ENCODE measurements around the gene NABP1. TPM values are rescaled to one million over a fixed set of nuclear protein-coding genes. Genes with fewer than 3 reads are reported as not detected.

Gene NABP1
- total RNA-seq, 6 experiments from 2014 or later = 95.9 to 121 (median 109) TPM

DNA sequence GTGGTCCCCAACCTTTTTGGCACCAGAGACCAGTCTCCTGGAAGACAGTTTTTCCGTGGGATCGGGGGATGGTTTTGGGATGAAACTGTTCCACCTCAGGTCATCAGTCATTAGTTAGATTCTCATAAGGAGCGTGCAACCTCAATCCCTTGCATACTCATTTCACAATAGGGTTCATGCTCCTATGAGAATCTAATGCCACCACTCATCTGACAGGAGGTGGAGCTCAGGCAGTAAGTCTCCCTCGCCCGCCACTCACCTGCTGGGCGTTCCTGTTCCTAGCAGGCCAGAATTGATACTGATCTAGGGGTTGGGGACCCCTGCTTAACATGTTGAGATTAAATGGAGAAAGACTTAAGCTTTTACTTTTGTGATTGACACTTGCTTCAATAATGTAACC, 9.9 kb downstream of the NABP1 start:
- no peak for DNase-seq
- Mint-ChIP-seq H3K4me3 (peak overlapping the region; percentile 75), H3K9me3 (no peaks in the 10 kb centered on the region), H3K27ac (peak overlapping the region; percentile 92), H3K36me3 (ENCODE audit: low read depth) (peaks cover 62% of the 10 kb centered on the region), H3K27me3 (ENCODE audit: insufficient read depth) (no peaks in the 10 kb centered on the region; the same call in none of the 2 replicates), H3K4me1 (ENCODE audit: low read depth) (peaks cover 98% of the 10 kb centered on the region)
- TF ChIP-seq, protein P1, sequence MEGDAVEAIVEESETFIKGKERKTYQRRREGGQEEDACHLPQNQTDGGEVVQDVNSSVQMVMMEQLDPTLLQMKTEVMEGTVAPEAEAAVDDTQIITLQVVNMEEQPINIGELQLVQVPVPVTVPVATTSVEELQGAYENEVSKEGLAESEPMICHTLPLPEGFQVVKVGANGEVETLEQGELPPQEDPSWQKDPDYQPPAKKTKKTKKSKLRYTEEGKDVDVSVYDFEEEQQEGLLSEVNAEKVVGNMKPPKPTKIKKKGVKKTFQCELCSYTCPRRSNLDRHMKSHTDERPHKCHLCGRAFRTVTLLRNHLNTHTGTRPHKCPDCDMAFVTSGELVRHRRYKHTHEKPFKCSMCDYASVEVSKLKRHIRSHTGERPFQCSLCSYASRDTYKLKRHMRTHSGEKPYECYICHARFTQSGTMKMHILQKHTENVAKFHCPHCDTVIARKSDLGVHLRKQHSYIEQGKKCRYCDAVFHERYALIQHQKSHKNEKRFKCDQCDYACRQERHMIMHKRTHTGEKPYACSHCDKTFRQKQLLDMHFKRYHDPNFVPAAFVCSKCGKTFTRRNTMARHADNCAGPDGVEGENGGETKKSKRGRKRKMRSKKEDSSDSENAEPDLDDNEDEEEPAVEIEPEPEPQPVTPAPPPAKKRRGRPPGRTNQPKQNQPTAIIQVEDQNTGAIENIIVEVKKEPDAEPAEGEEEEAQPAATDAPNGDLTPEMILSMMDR (IDR thresholded peaks at IDR 0.05) = no peak

DNA sequence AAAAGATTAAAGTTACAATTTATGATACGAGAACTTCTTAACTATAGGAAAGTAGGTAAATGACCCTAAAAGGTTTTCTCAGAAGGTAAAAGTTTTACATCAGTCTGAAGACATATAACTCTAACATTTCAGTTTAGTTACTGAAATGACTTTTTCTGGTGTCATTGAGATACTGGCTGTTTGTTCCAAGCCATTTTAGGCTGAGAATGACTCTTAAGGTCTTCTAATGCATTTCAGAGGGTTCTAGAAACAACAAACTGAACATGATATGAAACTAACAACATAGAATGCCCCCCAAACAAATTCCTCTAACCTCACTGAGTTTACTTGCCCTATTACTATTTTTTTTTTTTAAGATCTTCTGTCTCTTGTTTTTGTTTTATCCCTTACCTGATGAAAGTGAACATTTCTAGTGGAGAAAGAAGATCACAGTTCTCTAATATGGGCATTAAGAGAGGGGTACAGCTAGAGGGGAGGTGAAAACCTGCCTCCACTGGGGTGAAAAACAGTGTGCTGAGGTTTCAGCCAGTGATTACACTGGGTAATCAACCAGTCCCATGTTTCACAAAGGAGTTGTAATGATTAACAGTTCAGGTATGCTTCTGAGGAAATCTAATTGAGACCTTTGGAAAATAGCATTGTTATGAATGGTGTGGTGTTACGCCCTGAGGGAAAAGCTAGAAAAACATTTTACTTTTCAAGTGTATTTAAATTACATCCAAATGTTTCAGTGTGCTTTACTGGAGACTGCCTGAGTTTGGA, 11.2 kb downstream of the NABP1 start:
- H3K9me3 Mint-ChIP-seq = no peaks in the 10 kb centered on the region
- peak; percentile 83 for DNase-seq

DNA sequence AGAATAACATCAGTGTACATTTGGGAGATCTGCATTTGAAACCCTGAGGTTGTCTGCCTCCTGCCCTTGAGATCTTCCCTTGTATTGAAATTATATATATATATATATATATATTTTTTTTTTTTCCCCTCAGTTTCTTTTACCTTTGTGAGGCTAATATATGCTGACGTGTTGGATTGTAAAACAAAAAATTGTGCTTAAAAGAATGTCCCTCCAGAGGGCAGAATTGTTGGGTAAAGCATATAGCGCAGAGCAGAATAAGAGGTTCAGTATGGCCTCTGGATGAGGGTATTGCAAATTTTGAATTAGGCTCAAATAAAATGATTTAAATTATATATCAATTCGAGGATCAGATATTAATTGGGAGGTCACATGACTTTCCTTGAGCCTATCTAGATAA, 12.4 kb downstream of the NABP1 start:
- peaks cover 1% of the 10 kb centered on the region for H3K27me3 Mint-ChIP-seq (ENCODE audit: insufficient read depth)
- TF ChIP-seq, protein P1 (IDR thresholded peaks at IDR 0.05) = no peak
- H3K9me3 Mint-ChIP-seq = no peaks in the 10 kb centered on the region
- H3K36me3 Mint-ChIP-seq (ENCODE audit: low read depth) = peaks cover 52% of the 10 kb centered on the region
- no peak for DNase-seq
- H3K27ac Mint-ChIP-seq = peak overlapping the region; percentile 92; the same call in 1 of the 2 replicates
- no peak overlapping the region for H3K4me3 Mint-ChIP-seq
- H3K4me1 Mint-ChIP-seq (ENCODE audit: low read depth) = peaks cover 94% of the 10 kb centered on the region

More for the DNA sequence above, 11.2 kb downstream of the NABP1 start:
- Mint-ChIP-seq H3K4me3 (peak overlapping the region; percentile 75), H3K36me3 (ENCODE audit: low read depth) (peaks cover 56% of the 10 kb centered on the region), H3K27me3 (ENCODE audit: insufficient read depth) (no peaks in the 10 kb centered on the region; the same call in none of the 2 replicates), H3K4me1 (ENCODE audit: low read depth) (peaks cover 98% of the 10 kb centered on the region), H3K27ac (peak overlapping the region; percentile 92)
- TF ChIP-seq, protein P1 (IDR thresholded peaks at IDR 0.05) = no peak

DNA sequence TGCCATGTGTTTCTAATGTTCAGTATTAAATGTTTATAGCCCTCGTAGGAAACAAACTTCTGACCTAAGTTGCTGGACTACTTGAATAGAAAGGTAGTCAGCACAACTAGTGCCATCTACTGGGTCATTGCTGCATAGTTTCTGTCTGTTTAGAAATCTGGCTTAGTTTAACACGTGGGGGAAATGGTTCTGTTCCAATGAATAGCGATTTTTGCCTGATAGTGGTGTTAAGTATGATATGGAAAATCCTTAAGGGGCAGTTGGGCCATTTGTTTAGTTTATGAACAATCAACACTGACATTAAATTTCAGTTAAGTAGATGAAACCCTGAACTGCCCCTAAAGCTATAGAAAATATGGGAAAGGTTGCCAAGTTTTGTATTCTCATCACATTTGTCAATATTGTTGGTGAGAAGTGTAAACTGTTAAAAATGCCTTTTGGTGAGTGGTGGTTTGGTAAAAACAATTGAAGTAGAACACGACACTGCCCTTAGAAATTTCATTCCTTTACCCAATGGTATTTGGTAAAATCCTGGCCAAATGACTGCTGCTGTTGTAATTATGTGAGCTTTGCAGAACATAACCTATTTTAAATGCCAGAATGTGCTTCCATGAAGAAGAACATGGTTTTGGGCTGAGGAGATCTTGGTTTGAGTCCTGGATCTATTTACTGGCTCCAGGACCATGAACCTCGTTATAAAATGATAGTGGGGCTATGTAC, 13.2 kb downstream of the NABP1 start:
- Mint-ChIP-seq H3K27ac (peak overlapping the region; percentile 92), H3K27me3 (ENCODE audit: insufficient read depth) (peaks cover 10% of the 10 kb centered on the region), H3K4me1 (ENCODE audit: low read depth) (peaks cover 94% of the 10 kb centered on the region), H3K9me3 (no peaks in the 10 kb centered on the region), H3K36me3 (ENCODE audit: low read depth) (peaks cover 52% of the 10 kb centered on the region), H3K4me3 (peak overlapping the region; percentile 21)
- DNase-seq = peak; percentile 84
- TF ChIP-seq, protein P1 (IDR thresholded peaks at IDR 0.05) = peak; percentile 85

DNA sequence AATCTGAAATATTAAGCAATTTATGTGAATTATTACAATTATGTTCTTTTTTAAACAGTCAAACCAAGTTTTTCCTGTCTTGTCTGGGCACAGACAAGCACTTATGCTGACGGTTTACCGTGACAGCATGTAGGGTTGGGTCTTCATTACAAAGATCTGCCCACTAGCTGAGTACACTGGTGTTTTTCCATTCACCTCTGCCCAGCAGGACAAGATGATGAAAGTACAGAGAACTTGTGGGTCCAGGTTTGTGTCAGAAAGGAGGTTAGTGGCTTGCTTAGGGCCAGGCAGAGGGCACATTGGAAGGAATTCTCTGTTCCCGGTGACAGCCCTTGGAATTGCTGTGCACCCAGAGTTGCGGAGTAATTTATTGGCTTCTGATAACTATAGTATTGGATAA, 14.0 kb downstream of the NABP1 start:
- peaks cover 48% of the 10 kb centered on the region for H3K36me3 Mint-ChIP-seq (ENCODE audit: low read depth)
- TF ChIP-seq, protein P1 (IDR thresholded peaks at IDR 0.05) = no peak
- no peaks in the 10 kb centered on the region for H3K9me3 Mint-ChIP-seq
- H3K4me3 Mint-ChIP-seq = no peak overlapping the region
- peak overlapping the region; percentile 24; the same call in 1 of the 2 replicates for H3K27ac Mint-ChIP-seq
- DNase-seq = no peak
- peaks cover 94% of the 10 kb centered on the region for H3K4me1 Mint-ChIP-seq (ENCODE audit: low read depth)
- H3K27me3 Mint-ChIP-seq (ENCODE audit: insufficient read depth) = peaks cover 10% of the 10 kb centered on the region

All from HFFc6 (cell line).